ENCODE measurements around the gene MACROD1.
A peak's percentile ranks its signal among the peaks of the same experiment; 100 is the strongest.

The MACROD1 gene

GRCh38 chr11:64096835-64097234 lies 69.1 kb downstream of the MACROD1 start:
- no peak for TF ChIP-seq CTCF (IDR thresholded peaks at IDR 0.05; ENCODE audit: low read depth, low read length)
- no peak for DNase-seq (ENCODE audit: low read depth in 2 of 2)
- no peak overlapping the region for H3K4me3 ChIP-seq (replicated peaks in 1 of 2; ENCODE audit: low read depth in 2 of 2, low read length in 2 of 2)

GRCh38 chr11:64095949-64096348 lies 70.0 kb downstream of the MACROD1 start:
- TF ChIP-seq CTCF (IDR thresholded peaks at IDR 0.05; ENCODE audit: low read depth, low read length) = no peak
- DNase-seq (ENCODE audit: low read depth in 2 of 2) = no peak
- no peak overlapping the region for H3K4me3 ChIP-seq (replicated peaks in 1 of 2; ENCODE audit: low read depth in 2 of 2, low read length in 2 of 2)

GRCh38 chr11:64095273-64095817 lies 70.6 kb downstream of the MACROD1 start:
- DNase-seq (ENCODE audit: low read depth in 2 of 2) = no peak
- H3K4me3 ChIP-seq (replicated peaks in 1 of 2; ENCODE audit: low read depth in 2 of 2, low read length in 2 of 2) = no peak overlapping the region
- TF ChIP-seq CTCF (IDR thresholded peaks at IDR 0.05; ENCODE audit: low read depth, low read length) = no peak

- TF ChIP-seq CTCF (IDR thresholded peaks at IDR 0.05; ENCODE audit: low read depth, low read length) = no peak
- H3K4me3 ChIP-seq (replicated peaks in 1 of 2; ENCODE audit: low read depth in 2 of 2, low read length in 2 of 2) = no peak overlapping the region
- peak; percentile 48 to 49 for DNase-seq (ENCODE audit: low read depth in 2 of 2)
Measured at GRCh38 chr11:64094463-64095260, 71.3 kb downstream of the MACROD1 start.

- no peak overlapping the region for H3K4me3 ChIP-seq (replicated peaks in 1 of 2; ENCODE audit: low read depth in 2 of 2, low read length in 2 of 2)
- no peak for DNase-seq (ENCODE audit: low read depth in 2 of 2)
- TF ChIP-seq CTCF (IDR thresholded peaks at IDR 0.05; ENCODE audit: low read depth, low read length) = no peak
Measured at GRCh38 chr11:64093233-64094039, 72.5 kb downstream of the MACROD1 start.

GRCh38 chr11:64092761-64093136 lies 73.2 kb downstream of the MACROD1 start:
- no peak for DNase-seq (ENCODE audit: low read depth in 2 of 2)
- TF ChIP-seq CTCF (IDR thresholded peaks at IDR 0.05; ENCODE audit: low read depth, low read length) = no peak
- no peak overlapping the region for H3K4me3 ChIP-seq (replicated peaks in 1 of 2; ENCODE audit: low read depth in 2 of 2, low read length in 2 of 2)
